ENCODE data around the gene NECTIN2. TPM values are rescaled to one million over a fixed set of nuclear protein-coding genes. Genes with fewer than 3 reads are reported as not detected.
"Not testable (repeated sequence)": the region's sequence is repeated elsewhere in the genome, so short reads cannot be mapped to it uniquely, and the experiment has no call there.

NECTIN2 gene
- total RNA-seq, 1 experiment from 2014 or later, result 73.7 TPM

DNA sequence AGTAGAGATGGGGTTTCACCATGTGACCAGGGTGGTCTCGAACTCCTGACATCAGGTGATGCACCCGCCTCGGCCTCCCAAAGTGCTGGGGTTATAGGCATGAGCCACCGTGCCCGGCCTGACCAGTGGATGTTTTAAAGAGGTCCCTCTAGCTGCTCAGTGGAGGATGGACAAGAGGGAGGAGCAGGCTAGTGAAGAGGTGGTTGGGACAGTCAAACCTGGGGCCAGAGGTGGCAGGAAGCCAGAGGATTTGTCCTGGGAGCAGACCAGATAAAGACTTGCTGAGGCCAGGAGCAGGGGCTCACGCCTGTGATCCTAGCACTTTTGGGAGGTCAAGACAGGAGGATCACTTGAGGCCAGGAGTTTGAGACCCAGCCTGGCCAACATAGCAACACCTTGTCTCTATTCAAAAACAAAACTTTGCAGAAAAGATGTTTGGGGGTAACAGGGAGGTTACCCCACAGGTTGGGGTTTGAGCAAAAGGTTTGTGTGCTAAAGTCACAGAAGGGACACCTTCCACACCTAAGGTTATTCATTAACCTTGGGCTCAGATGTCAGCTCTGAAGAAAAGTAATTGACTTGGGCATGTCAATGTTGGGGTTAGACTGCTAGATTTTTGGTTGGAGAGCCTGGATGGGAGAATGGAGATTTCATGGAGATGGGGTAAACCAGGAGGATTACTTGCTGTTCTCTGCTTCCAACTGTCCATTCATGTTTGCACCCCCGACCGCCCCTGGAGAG is 28.2 kb upstream of the NECTIN2 start:
- no peak for DNase-seq (ENCODE audit: low read depth)

DNA sequence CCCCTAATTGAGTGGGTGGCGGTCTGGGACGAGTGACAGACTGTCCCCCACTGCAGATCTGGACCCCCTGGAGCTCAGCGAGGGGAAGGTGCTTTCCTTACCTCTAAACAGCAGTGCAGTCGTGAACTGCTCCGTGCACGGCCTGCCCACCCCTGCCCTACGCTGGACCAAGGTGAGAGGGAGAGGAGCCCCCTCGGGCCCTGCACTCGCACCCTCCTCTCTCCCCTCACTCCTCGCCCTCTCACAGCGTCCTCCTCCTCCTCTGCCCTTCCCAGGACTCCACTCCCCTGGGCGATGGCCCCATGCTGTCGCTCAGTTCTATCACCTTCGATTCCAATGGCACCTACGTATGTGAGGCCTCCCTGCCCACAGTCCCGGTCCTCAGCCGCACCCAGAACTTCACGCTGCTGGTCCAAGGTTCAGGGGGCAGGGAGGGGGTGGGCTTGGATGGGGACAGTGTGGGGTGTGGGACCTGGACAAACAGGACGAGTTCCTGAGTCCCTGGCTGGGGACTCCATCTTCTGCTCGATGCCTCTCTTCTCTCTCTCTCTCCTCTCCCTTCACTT is 27.5 kb upstream of the NECTIN2 start:
- no peak for DNase-seq (ENCODE audit: low read depth)

DNA sequence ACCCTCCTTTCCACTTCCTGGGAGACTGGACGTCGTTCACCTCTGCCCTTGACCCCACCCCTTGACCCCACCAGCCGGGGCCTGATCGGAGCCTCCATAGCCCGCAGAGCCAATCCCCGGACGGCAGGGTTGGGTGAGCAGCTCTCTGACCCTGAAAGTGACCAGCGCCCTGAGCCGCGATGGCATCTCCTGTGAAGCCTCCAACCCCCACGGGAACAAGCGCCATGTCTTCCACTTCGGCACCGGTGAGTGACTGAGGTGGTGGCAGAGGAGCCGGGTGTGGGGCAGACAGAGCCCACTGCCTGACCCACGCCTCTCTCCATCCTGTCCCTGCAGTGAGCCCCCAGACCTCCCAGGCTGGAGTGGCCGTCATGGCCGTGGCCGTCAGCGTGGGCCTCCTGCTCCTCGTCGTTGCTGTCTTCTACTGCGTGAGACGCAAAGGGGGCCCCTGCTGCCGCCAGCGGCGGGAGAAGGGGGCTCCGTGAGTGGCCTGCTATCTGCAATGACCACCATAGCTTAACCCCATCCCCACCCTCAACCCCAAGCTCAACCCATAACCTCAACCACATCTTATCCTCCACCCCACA is 26.8 kb upstream of the NECTIN2 start:
- DNase-seq (ENCODE audit: low read depth), result no peak

DNA sequence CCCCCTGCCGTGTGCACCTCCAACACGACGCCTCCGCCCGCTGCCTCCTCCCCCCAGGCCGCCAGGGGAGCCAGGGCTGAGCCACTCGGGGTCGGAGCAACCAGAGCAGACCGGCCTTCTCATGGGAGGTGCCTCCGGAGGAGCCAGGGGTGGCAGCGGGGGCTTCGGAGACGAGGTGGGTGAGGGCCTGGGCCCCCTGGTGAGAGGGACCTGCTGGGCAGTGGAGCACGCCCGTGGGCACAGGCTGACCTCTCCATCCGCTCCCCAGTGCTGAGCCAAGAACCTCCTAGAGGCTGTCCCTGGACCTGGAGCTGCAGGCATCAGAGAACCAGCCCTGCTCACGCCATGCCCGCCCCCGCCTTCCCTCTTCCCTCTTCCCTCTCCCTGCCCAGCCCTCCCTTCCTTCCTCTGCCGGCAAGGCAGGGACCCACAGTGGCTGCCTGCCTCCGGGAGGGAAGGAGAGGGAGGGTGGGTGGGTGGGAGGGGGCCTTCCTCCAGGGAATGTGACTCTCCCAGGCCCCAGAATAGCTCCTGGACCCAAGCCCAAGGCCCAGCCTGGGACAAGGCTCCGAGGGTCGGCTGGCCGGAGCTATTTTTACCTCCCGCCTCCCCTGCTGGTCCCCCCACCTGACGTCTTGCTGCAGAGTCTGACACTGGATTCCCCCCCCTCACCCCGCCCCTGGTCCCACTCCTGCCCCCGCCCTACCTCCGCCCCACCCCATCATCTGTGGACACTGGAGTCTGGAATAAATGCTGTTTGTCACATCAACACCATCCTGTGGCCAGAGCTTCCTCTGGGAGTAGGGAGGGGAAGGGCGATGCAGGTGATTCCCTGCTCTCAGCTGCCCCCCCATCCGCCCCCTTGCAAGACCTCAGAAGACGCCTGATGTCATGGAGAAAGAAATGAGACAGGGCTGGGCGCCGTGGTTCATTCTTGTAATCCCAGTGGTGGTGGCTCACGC is 25.2 kb upstream of the NECTIN2 start:
- DNase-seq (ENCODE audit: low read depth), result no peak

GRCh38 chr19:44822177-44822576 is 23.9 kb upstream of the NECTIN2 start:
- DNase-seq (ENCODE audit: low read depth), result no peak

- no peak for DNase-seq (ENCODE audit: low read depth)
Observed at GRCh38 chr19:44822670-44823372, 23.3 kb upstream of the NECTIN2 start.

- DNase-seq (ENCODE audit: low read depth), result no peak
Observed at GRCh38 chr19:44823373-44823698, 22.8 kb upstream of the NECTIN2 start.

- no peak for DNase-seq (ENCODE audit: low read depth)
Observed at GRCh38 chr19:44824761-44825160, 21.3 kb upstream of the NECTIN2 start.

GRCh38 chr19:44832875-44833274 is 13.2 kb upstream of the NECTIN2 start:
- DNase-seq (ENCODE audit: low read depth), result not testable (repeated sequence)

GRCh38 chr19:44834399-44834798 is 11.7 kb upstream of the NECTIN2 start:
- DNase-seq (ENCODE audit: low read depth), result not testable (repeated sequence)

GRCh38 chr19:44839276-44839675 is 6.8 kb upstream of the NECTIN2 start:
- DNase-seq (ENCODE audit: low read depth), result no peak

DNA sequence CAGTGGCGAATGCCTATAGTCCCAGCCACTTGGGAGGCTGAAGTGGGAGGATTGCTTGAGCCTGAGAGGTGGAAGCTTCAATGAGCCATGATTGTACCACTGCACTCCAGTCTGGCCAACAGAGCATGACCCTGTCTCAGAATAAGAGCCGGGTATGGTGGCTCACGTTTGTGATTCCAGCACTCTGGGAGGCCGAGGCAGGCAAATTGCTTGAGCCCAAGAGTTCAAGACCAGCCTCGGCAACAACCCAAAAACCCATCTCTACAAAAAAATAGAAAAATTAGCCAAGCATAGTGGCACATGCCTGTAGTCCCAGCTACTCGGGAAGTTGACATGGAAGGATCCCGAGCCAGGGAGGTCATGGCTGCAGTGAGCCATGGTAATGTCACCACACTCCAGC is 5.3 kb upstream of the NECTIN2 start:
- DNase-seq (ENCODE audit: low read depth), result no peak

DNA sequence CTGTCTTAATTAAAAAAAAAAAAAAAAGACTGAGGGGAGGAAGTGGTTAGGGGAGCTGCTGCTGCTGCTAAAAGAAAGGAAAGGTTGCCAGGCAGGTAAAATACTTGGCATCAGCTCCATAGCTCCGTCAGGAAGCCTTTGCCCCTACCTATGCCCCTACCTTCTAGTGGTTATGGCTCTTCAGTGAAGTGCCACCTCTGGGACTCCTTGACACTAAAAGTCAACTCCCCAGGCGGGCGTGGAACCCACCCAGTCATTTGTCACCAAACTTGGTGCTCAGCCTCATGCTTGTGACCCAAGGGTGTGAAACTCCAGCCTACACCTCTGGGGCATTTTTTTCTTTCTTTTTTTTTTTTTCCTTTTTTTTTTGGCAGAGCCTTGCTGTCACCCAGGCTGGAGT is 4.9 kb upstream of the NECTIN2 start:
- DNase-seq (ENCODE audit: low read depth), result no peak

GRCh38 chr19:44845286-44845611 is 848 bp upstream of the NECTIN2 start:
- no peak for DNase-seq (ENCODE audit: low read depth)

DNA sequence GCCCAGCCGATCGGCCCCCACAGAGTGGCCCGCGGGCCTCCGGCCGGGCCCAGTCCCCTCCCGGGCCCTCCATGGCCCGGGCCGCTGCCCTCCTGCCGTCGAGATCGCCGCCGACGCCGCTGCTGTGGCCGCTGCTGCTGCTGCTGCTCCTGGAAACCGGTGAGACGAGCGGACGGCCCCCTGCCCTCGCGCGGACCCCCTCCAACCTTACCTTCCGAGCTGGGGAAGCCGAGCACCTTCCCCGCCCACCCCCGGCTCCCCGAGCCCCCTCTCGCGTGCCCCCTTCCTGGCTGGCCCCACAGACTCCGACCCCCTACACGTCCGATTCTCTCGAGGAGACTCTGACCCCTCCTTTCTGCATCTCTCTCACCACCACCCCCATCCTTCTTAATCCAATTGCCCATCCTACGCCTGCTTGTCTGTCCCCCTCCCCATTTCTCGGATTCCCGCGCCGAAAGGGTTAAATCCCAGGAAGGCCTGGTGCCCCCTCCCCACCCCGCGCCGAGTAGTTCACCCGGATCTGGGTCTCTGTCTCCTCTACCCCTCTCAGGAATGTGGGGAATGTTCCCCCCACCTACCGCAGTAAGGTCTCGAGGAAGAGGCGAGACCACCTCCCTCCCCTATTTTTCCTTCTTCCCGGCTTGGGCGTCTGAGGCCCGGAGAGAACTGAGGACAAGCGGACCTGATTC is 502 bp downstream of the NECTIN2 start:
- DNase-seq (ENCODE audit: low read depth), result peak; percentile 39

- peak; percentile 74 for DNase-seq (ENCODE audit: low read depth)
Observed at GRCh38 chr19:44847144-44848035, 1.3 kb downstream of the NECTIN2 start.

DNA sequence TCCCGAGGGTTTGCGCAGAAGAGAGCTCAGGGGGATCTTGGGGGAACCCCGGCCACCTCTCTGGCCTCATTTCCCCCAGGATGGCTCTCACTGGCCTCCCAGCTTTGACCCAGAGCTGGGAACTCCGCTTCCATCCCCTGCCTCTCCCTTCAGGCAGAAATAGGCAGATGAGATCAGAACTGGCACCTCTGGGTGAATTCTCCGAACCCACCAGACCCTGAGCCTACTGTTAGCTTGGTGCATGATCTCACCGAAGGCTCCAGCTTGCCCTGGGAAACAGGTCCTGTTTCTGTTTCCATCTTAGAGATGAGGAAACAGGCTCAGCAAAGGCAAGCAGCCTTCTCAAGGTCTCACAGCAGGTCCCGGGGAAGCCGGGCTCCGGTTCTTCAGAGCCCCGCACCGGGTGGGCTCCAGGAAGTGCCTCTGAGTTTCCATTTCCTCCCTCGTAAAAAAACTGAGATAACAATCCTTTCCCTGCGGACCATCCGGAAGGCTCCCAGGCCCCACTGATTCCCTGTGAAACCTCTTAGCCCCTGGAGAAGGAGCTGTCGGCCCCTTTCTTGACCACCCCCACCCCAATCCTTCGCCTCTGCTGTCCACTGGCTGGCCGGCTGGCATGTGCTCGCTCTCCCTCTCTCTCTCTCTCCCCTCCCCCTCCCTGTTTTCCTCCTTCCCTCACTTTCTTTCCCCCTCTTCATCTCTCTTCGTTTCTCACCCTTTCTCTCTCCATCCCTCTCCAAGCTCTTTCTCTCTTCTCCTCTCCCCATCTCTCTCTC is 2.1 kb downstream of the NECTIN2 start:
- DNase-seq (ENCODE audit: low read depth), result peak; percentile 69

GRCh38 chr19:44848812-44849447 is 2.8 kb downstream of the NECTIN2 start:
- no peak for DNase-seq (ENCODE audit: low read depth)

GRCh38 chr19:44850641-44851109 is 4.6 kb downstream of the NECTIN2 start:
- DNase-seq (ENCODE audit: low read depth), result no peak
